Sigmoid colon (tissue), 4 donors: ENCODE measurements around the gene ADSL.

Experiments
- CTCF ChIP-seq, 4 experiments: fragments of 450-650 bp in 3 of 4; fragments of 200-600 bp in 1 of 4; IDR thresholded peaks; one replicate each; pipeline ENCODE4 v1.5.1; 2016 to 2019; ENCODE audit warnings: antibody characterized with exemption in 4 of 4, mild to moderate bottlenecking in 3 of 4, moderate library complexity in 2 of 4
- POLR2A ChIP-seq, 2 donors: fragments of 450-650 bp; IDR thresholded peaks; one replicate each; pipeline ENCODE4 v1.6.1; 2016; ENCODE audit warnings: antibody characterized with exemption in 2 of 2, mild to moderate bottlenecking in 2 of 2, moderate library complexity in 2 of 2
- POLR2AphosphoS5 ChIP-seq, 4 donors: sonication (generic); formaldehyde crosslinking; IDR thresholded peaks; one replicate each; pipeline ENCODE4 v1.6.1; 2017; ENCODE audit warnings: antibody characterized with exemption in 4 of 4

GRCh38 chr22:40423882-40424640 is 77.8 kb downstream of the ADSL start:
- TF ChIP-seq POLR2AphosphoS5 (IDR thresholded peaks at IDR 0.05), result no peak
- no peak for TF ChIP-seq POLR2A (IDR thresholded peaks at IDR 0.05)
- TF ChIP-seq CTCF (IDR thresholded peaks at IDR 0.05), result no peak
